ENCODE data around the gene IL17B.

IL17B gene

DNA sequence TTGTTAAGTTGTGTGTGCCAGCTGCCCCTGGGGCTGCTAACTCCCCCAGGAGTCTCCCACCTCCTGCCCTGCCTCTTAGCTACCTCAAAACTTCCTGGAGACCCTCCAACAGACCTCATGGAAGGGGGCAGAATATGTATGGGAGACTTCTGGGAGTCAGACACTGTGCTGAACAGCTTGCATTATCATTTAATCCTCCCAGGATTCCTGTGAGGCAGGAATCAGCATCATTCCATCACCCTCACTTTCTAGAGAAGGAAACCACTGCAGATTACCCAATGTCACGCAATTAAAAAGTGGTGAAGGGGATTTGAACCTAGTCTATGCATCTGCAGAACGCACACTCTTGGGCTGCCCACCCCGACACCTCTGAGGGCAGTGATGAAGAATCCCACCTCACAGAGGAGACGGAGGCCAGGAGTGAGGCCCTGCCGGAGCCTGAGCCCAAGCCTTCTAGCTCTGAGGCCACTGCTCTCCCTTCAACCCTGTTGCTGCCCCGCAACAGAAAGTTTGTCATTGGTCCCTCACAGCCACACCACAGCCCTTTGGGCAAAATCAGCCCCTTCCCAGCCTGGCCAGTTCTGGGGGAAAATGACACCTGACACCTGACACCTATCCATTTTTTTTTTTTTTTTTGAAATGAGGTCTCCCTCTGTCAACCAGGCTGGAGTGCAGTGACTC is 30.3 kb upstream of the IL17B start:
- Mint-ChIP-seq H3K36me3 (ENCODE audit: low read depth) (peaks cover 13% of the 10 kb centered on the region), H3K4me3 (peak overlapping the region; percentile 89 to 98 (median 91)), H3K27me3 (ENCODE audit: low read depth) (peaks cover 3% of the 10 kb centered on the region), H3K9me3 (no peaks in the 10 kb centered on the region), H3K27ac (peak overlapping the region; percentile 96 to 97 (median 97)), H3K4me1 (peaks cover 57% of the 10 kb centered on the region)
- TF ChIP-seq, protein P1, sequence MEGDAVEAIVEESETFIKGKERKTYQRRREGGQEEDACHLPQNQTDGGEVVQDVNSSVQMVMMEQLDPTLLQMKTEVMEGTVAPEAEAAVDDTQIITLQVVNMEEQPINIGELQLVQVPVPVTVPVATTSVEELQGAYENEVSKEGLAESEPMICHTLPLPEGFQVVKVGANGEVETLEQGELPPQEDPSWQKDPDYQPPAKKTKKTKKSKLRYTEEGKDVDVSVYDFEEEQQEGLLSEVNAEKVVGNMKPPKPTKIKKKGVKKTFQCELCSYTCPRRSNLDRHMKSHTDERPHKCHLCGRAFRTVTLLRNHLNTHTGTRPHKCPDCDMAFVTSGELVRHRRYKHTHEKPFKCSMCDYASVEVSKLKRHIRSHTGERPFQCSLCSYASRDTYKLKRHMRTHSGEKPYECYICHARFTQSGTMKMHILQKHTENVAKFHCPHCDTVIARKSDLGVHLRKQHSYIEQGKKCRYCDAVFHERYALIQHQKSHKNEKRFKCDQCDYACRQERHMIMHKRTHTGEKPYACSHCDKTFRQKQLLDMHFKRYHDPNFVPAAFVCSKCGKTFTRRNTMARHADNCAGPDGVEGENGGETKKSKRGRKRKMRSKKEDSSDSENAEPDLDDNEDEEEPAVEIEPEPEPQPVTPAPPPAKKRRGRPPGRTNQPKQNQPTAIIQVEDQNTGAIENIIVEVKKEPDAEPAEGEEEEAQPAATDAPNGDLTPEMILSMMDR (IDR thresholded peaks at IDR 0.05; ENCODE audit: unreplicated experiment in 3 of 3) = no peak

DNA sequence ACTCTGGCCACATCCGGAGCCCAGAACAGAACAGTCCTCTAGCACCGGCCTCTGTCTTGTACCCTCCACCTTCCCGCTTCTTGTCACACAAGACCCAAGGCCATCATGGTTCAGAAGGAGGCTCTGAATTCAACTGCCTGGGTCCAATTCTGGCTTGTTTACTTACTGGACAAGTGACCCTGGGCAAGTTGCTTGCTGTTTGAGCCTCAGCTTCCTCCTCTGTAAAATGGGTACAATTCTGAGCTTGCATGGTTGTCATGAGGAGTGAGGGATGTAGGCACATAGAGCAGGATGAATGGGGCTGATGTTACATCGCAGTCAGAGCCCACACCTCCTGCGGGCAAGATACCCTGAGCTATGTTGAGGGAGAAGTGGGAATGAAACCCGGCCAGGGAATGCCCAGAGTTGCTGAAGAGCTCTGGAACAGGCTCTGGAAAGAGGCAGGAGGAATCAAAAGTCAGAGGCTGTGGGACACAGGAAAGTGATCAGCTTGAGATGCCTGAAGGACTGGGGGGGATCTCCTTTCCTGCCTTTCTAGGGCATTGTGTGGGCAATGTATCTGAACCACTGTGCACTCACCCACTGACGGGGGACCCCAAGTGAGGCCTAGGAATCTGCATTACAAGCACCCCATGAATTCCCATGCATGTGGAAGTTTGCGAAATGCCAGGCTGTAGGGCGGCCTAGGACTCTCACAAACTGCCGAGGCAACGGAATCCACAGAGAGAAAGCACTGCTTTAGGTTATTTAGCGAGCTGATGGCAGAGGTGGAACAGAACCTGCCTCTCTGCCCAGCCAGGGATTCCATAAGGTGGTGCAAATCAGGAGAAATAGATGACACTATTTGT is 29.4 kb upstream of the IL17B start:
- Mint-ChIP-seq H3K9me3 (no peaks in the 10 kb centered on the region), H3K36me3 (ENCODE audit: low read depth) (peaks cover 9% of the 10 kb centered on the region), H3K27ac (peak overlapping the region; percentile 96 to 97 (median 97)), H3K4me3 (peak overlapping the region; percentile 89 to 98 (median 91)), H3K27me3 (ENCODE audit: low read depth) (peaks cover 3% of the 10 kb centered on the region), H3K4me1 (peaks cover 57% of the 10 kb centered on the region)
- TF ChIP-seq, protein P1 (IDR thresholded peaks at IDR 0.05; ENCODE audit: unreplicated experiment in 3 of 3) = no peak

GRCh38 chr5:149407323-149408251 is 28.5 kb upstream of the IL17B start:
- TF ChIP-seq, protein P1 (IDR thresholded peaks at IDR 0.05; ENCODE audit: unreplicated experiment in 3 of 3) = no peak
- Mint-ChIP-seq H3K27ac (peak overlapping the region; percentile 96 to 97 (median 97)), H3K36me3 (ENCODE audit: low read depth) (peaks cover 4% of the 10 kb centered on the region), H3K9me3 (no peaks in the 10 kb centered on the region), H3K4me1 (peaks cover 49% of the 10 kb centered on the region), H3K4me3 (peak overlapping the region; percentile 89 to 98 (median 91)), H3K27me3 (ENCODE audit: low read depth) (peaks cover 3% of the 10 kb centered on the region)

- TF ChIP-seq, protein P1 (IDR thresholded peaks at IDR 0.05; ENCODE audit: unreplicated experiment in 3 of 3) = no peak
Measured at GRCh38 chr5:149406979-149407306, 27.9 kb upstream of the IL17B start.

DNA sequence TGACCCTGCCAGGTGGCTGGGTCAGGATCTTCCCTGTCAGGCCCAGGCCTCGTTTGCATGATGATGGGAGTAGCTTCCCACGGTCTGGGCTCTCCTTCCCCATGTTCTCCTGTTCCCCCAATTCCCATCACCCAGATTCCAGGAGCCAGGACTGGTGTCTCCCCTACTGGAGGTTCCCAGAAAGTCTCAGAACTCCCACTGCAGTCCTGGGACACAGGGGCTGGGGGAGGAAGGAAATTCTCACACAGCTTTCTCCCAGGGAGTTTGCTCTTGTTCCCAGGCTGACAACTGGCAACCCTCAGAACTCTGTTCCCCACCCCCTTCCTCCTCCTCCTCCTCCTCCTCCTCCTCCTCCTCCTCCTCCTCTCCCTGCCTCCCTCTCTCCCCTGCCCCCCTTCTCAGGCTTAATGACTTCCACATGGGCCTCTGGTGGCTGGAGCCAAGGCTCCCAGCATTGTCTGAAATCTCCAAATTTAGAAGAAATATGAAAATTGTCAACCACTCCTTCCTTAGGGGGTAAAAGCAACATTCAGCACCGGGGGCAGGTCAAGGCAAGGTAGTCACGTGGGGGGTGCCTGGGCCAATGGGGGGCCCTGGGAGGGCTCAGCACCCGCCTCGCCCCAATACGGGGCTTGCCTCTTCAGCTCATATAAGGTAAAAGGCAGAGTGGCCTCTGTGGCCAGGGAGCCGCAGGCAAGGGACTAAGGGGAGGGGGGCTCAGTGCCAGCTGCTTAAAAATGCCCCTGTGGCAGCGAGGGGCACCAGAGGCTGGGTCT is 27.3 kb upstream of the IL17B start:
- H3K4me1 Mint-ChIP-seq = peaks cover 56% of the 10 kb centered on the region
- no peaks in the 10 kb centered on the region for H3K9me3 Mint-ChIP-seq
- peaks cover 5% of the 10 kb centered on the region for H3K27me3 Mint-ChIP-seq (ENCODE audit: low read depth)
- peaks cover 4% of the 10 kb centered on the region for H3K36me3 Mint-ChIP-seq (ENCODE audit: low read depth)
- H3K4me3 Mint-ChIP-seq = peak overlapping the region; percentile 89 to 98 (median 91)
- peak overlapping the region; percentile 94 to 97 (median 97) for H3K27ac Mint-ChIP-seq
- TF ChIP-seq, protein P1 (IDR thresholded peaks at IDR 0.05; ENCODE audit: unreplicated experiment in 3 of 3) = no peak

More at GRCh38 chr5:149406979-149407306, 27.9 kb upstream of the IL17B start:
- Mint-ChIP-seq H3K27ac (peak overlapping the region; percentile 96 to 97 (median 97)), H3K9me3 (no peaks in the 10 kb centered on the region), H3K4me3 (peak overlapping the region; percentile 89 to 98 (median 91)), H3K36me3 (ENCODE audit: low read depth) (peaks cover 4% of the 10 kb centered on the region), H3K4me1 (peaks cover 53% of the 10 kb centered on the region), H3K27me3 (ENCODE audit: low read depth) (peaks cover 3% of the 10 kb centered on the region)

Data from nephron (organoid).